Measurements from ENCODE around the gene C20orf96.
A peak's percentile ranks its signal among the peaks of the same experiment; 100 is the strongest.

C20orf96 gene

GRCh38 chr20:325889-326644 lies 35.5 kb upstream of the C20orf96 start:
- H3K27ac ChIP-seq (ENCODE audit: low read depth, low read length), result peak overlapping the region; percentile 80; the same call in 1 of the 2 replicates
- no peaks in the 10 kb centered on the region for H3K27me3 ChIP-seq (ENCODE audit: control insufficient read depth, insufficient read depth, low read length)
- peaks cover 6% of the 10 kb centered on the region for H3K36me3 ChIP-seq (ENCODE audit: control insufficient read depth, insufficient read depth, low read length)
- H3K4me1 ChIP-seq (ENCODE audit: control insufficient read depth, insufficient read depth, low read length), result peaks cover 41% of the 10 kb centered on the region
- peak overlapping the region; percentile 96 for H3K9ac ChIP-seq (ENCODE audit: low read length)
- H3K4me3 ChIP-seq (ENCODE audit: low read depth, low read length), result peak overlapping the region; percentile 93
- H3K9me3 ChIP-seq (ENCODE audit: control insufficient read depth, insufficient read depth, low read depth, low read length), result no peaks in the 10 kb centered on the region

GRCh38 chr20:325045-325888 lies 34.7 kb upstream of the C20orf96 start, which contains the start of gene SOX12:
Gene SOX12 (plus strand): TSS chr20:325552. CDS start chr20:325925, 373 bp downstream.
- Histone ChIP-seq H3K4me1 (ENCODE audit: control insufficient read depth, insufficient read depth, low read length) (peaks cover 40% of the 10 kb centered on the region), H3K27ac (ENCODE audit: low read depth, low read length) (peak within 1 kb of the TSS; percentile 80; the same call in 1 of the 2 replicates), H3K36me3 (ENCODE audit: control insufficient read depth, insufficient read depth, low read length) (peaks cover 8% of the 10 kb centered on the region), H3K9ac (ENCODE audit: low read length) (peak within 1 kb of the TSS; percentile 96), H3K4me3 (ENCODE audit: low read depth, low read length) (peak within 1 kb of the TSS; percentile 93), H3K9me3 (ENCODE audit: control insufficient read depth, insufficient read depth, low read depth, low read length) (no peaks in the 10 kb centered on the region), H3K27me3 (ENCODE audit: control insufficient read depth, insufficient read depth, low read length) (no peaks in the 10 kb centered on the region)

- Histone ChIP-seq H3K27ac (ENCODE audit: low read depth, low read length) (peak overlapping the region; percentile 57; the same call in 1 of the 2 replicates), H3K9me3 (ENCODE audit: control insufficient read depth, insufficient read depth, low read depth, low read length) (no peaks in the 10 kb centered on the region), H3K4me3 (ENCODE audit: low read depth, low read length) (peak overlapping the region; percentile 89), H3K4me1 (ENCODE audit: control insufficient read depth, insufficient read depth, low read length) (peaks cover 31% of the 10 kb centered on the region), H3K27me3 (ENCODE audit: control insufficient read depth, insufficient read depth, low read length) (no peaks in the 10 kb centered on the region), H3K9ac (ENCODE audit: low read length) (peak overlapping the region; percentile 69), H3K36me3 (ENCODE audit: control insufficient read depth, insufficient read depth, low read length) (peaks cover 9% of the 10 kb centered on the region)
These were observed 33.9 kb upstream of the C20orf96 start for GRCh38 chr20:324177-325044.

- Histone ChIP-seq H3K9ac (ENCODE audit: low read length) (no peak overlapping the region), H3K4me1 (ENCODE audit: control insufficient read depth, insufficient read depth, low read length) (no peaks in the 10 kb centered on the region), H3K9me3 (ENCODE audit: control insufficient read depth, insufficient read depth, low read depth, low read length) (no peaks in the 10 kb centered on the region), H3K27me3 (ENCODE audit: control insufficient read depth, insufficient read depth, low read length) (no peaks in the 10 kb centered on the region), H3K36me3 (ENCODE audit: control insufficient read depth, insufficient read depth, low read length) (peaks cover 4% of the 10 kb centered on the region), H3K4me3 (ENCODE audit: low read depth, low read length) (no peak overlapping the region), H3K27ac (ENCODE audit: low read depth, low read length) (no peak overlapping the region)
These were observed 25.9 kb upstream of the C20orf96 start for GRCh38 chr20:316316-317068.

DNA sequence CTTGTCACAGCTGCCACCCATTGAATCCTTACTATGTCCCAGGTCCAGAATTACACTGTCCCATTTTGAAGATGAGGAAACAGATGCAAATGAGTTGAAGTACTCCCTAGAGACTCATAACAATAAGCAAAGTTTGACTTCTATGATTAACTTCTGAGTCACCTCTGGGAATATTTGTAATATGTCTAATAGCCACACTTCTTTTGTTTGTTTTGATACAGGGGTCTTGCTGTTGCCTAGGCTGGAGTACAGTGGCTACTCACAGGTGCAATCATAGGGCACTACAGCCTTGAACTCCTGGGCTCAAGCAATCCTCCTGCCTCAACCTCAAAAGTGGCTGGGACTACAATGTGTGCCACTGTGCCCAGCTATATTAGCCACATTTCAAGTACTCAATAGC lies 23.4 kb upstream of the C20orf96 start:
- Histone ChIP-seq H3K27me3 (ENCODE audit: control insufficient read depth, insufficient read depth, low read length) (no peaks in the 10 kb centered on the region), H3K36me3 (ENCODE audit: control insufficient read depth, insufficient read depth, low read length) (no peaks in the 10 kb centered on the region), H3K4me1 (ENCODE audit: control insufficient read depth, insufficient read depth, low read length) (peaks cover 11% of the 10 kb centered on the region), H3K27ac (ENCODE audit: low read depth, low read length) (no peak overlapping the region), H3K9ac (ENCODE audit: low read length) (no peak overlapping the region), H3K4me3 (ENCODE audit: low read depth, low read length) (no peak overlapping the region), H3K9me3 (ENCODE audit: control insufficient read depth, insufficient read depth, low read depth, low read length) (no peaks in the 10 kb centered on the region)

GRCh38 chr20:313402-313801 lies 22.9 kb upstream of the C20orf96 start:
- Histone ChIP-seq H3K4me1 (ENCODE audit: control insufficient read depth, insufficient read depth, low read length) (peaks cover 14% of the 10 kb centered on the region), H3K36me3 (ENCODE audit: control insufficient read depth, insufficient read depth, low read length) (no peaks in the 10 kb centered on the region), H3K27me3 (ENCODE audit: control insufficient read depth, insufficient read depth, low read length) (no peaks in the 10 kb centered on the region), H3K4me3 (ENCODE audit: low read depth, low read length) (no peak overlapping the region), H3K9ac (ENCODE audit: low read length) (no peak overlapping the region), H3K27ac (ENCODE audit: low read depth, low read length) (no peak overlapping the region), H3K9me3 (ENCODE audit: control insufficient read depth, insufficient read depth, low read depth, low read length) (no peaks in the 10 kb centered on the region)

GRCh38 chr20:312866-313265 lies 22.3 kb upstream of the C20orf96 start:
- Histone ChIP-seq H3K27ac (ENCODE audit: low read depth, low read length) (no peak overlapping the region), H3K36me3 (ENCODE audit: control insufficient read depth, insufficient read depth, low read length) (no peaks in the 10 kb centered on the region), H3K9ac (ENCODE audit: low read length) (no peak overlapping the region), H3K27me3 (ENCODE audit: control insufficient read depth, insufficient read depth, low read length) (0 out of 2 replicates have a peak, but pooled peaks cover 3% of the 10 kb centered on the region), H3K9me3 (ENCODE audit: control insufficient read depth, insufficient read depth, low read depth, low read length) (no peaks in the 10 kb centered on the region), H3K4me3 (ENCODE audit: low read depth, low read length) (no peak overlapping the region), H3K4me1 (ENCODE audit: control insufficient read depth, insufficient read depth, low read length) (peaks cover 20% of the 10 kb centered on the region)

DNA sequence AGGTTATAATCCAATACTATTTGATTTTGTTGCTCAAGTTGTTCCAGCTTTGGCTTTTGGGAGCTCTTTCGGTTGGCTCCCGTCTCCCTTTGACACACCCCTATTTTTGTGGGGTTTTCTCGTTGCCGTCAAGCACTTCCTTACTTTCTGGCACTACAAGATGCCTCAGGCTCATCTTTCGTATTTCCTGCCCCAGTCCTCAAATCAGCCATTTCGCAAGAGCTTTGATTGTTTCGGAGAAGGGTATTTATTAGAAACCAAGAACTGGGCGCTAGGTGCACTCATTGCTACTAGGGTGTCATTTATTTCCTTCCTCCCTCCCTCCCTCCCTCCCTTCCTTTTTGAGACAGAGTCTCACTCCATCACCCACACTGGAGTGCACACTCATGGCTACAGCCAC lies 21.5 kb upstream of the C20orf96 start:
- Histone ChIP-seq H3K4me1 (ENCODE audit: control insufficient read depth, insufficient read depth, low read length) (peaks cover 20% of the 10 kb centered on the region), H3K36me3 (ENCODE audit: control insufficient read depth, insufficient read depth, low read length) (no peaks in the 10 kb centered on the region), H3K9ac (ENCODE audit: low read length) (no peak overlapping the region), H3K9me3 (ENCODE audit: control insufficient read depth, insufficient read depth, low read depth, low read length) (no peaks in the 10 kb centered on the region), H3K4me3 (ENCODE audit: low read depth, low read length) (no peak overlapping the region), H3K27ac (ENCODE audit: low read depth, low read length) (no peak overlapping the region), H3K27me3 (ENCODE audit: control insufficient read depth, insufficient read depth, low read length) (0 out of 2 replicates have a peak, but pooled peaks cover 3% of the 10 kb centered on the region)

- 0 out of 2 replicates have a peak, but pooled peaks cover 3% of the 10 kb centered on the region for H3K27me3 ChIP-seq (ENCODE audit: control insufficient read depth, insufficient read depth, low read length)
- H3K27ac ChIP-seq (ENCODE audit: low read depth, low read length), result no peak overlapping the region
- H3K9me3 ChIP-seq (ENCODE audit: control insufficient read depth, insufficient read depth, low read depth, low read length), result no peaks in the 10 kb centered on the region
These were observed 21.1 kb upstream of the C20orf96 start for GRCh38 chr20:311609-312008.

GRCh38 chr20:310645-311044 lies 20.1 kb upstream of the C20orf96 start:
- peaks cover 20% of the 10 kb centered on the region for H3K4me1 ChIP-seq (ENCODE audit: control insufficient read depth, insufficient read depth, low read length)
- H3K27me3 ChIP-seq (ENCODE audit: control insufficient read depth, insufficient read depth, low read length), result 0 out of 2 replicates have a peak, but pooled peaks cover 3% of the 10 kb centered on the region
- H3K36me3 ChIP-seq (ENCODE audit: control insufficient read depth, insufficient read depth, low read length), result no peaks in the 10 kb centered on the region
- no peaks in the 10 kb centered on the region for H3K9me3 ChIP-seq (ENCODE audit: control insufficient read depth, insufficient read depth, low read depth, low read length)
- H3K4me3 ChIP-seq (ENCODE audit: low read depth, low read length), result peak overlapping the region; percentile 27; the same call in 1 of the 2 replicates
- H3K27ac ChIP-seq (ENCODE audit: low read depth, low read length), result no peak overlapping the region
- H3K9ac ChIP-seq (ENCODE audit: low read length), result no peak overlapping the region

More at GRCh38 chr20:311609-312008, 21.1 kb upstream of the C20orf96 start:
- no peaks in the 10 kb centered on the region for H3K36me3 ChIP-seq (ENCODE audit: control insufficient read depth, insufficient read depth, low read length)
- H3K9ac ChIP-seq (ENCODE audit: low read length), result no peak overlapping the region
- H3K4me3 ChIP-seq (ENCODE audit: low read depth, low read length), result no peak overlapping the region
- peaks cover 20% of the 10 kb centered on the region for H3K4me1 ChIP-seq (ENCODE audit: control insufficient read depth, insufficient read depth, low read length)

Data from HUES6 (cell line).